Endothelial cell of hepatic sinusoid (primary cell): ENCODE results near the gene LRRC10.

ENCODE experiments used
- in situ Hi-C: cut with HindIII; loops from 2 replicates; pipeline ENCODE4 v1.10.0; 2017; ENCODE audit warnings: low sequenced_read_pairs

LRRC10 gene, protein sequence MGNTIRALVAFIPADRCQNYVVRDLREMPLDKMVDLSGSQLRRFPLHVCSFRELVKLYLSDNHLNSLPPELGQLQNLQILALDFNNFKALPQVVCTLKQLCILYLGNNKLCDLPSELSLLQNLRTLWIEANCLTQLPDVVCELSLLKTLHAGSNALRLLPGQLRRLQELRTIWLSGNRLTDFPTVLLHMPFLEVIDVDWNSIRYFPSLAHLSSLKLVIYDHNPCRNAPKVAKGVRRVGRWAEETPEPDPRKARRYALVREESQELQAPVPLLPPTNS

DNA sequence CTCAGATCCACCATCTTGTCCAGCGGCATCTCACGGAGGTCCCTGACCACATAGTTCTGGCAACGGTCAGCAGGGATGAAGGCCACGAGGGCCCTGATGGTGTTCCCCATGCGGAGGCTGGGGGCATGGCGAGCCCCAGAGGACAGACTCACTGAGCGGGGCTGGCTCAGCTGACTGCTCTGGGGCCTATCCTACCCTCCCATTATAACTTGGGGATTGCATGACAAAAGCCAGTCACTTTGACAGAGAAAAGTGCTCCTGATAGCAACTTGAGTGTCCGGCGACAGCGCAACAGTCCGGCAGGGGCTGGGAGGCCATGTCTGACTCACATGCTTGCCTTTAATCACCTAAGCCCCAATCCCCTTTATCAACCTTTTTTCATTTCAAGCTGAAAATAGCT lies at the start of gene LRRC10:
TSS of gene LRRC10 (minus strand) at position 179 of the 400 bp plus-strand sequence. CDS start at position 110, 69 bp downstream.
- in situ Hi-C loops = no loop called here

DNA sequence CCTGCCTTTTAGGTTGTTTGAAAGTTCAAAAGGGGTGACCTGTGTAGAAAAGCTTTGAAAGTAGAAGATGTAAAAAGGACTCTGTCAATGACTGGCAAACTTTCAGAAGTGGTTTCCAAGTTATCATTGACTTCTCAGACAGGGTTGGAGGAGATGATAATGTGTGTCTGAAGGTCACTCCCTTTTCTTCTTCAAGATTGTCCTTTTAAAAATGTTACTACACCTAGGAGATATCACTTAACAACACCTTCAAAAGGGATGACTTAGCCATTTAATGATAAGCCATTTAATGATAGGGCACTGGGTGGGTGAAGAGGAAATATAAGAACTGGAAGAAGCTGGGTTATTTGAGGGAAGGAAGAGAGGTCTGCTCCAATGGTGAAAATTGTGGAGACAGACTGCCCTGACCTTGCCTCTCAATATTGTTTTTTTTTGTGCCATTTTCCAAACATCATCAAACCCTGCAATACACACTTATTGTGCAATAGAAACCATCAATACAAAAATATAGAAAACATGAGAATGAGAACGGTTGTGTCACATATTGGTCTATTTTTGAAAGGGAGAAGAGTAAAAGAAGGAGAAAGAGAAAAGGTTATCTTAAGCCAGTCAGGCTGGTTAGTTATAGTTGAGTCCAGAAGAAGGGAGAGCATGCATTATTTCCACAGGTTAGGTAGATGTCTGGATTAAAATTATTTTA lies 49.6 kb upstream of the LRRC10 start:
- in situ Hi-C loops = no loop called here

DNA sequence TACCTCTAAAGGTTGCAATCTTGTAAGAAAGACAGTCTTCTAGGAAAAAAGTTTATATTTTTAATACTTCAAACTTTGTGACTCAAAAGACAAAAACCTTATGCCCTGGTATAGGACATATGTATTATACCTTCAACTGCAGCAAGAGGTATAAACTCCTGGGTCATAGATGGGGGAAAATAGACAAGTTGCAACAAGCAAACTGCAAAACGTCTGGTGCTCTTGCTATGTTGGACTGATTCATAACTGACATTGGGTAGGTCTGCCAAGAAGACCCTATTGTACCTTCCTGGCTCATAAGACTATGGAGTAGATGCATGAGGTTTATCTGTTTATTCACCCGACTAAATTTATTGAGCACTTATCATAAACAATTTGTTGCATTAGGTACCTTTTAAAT lies 47.5 kb upstream of the LRRC10 start:
- in situ Hi-C loops = no loop called here

DNA sequence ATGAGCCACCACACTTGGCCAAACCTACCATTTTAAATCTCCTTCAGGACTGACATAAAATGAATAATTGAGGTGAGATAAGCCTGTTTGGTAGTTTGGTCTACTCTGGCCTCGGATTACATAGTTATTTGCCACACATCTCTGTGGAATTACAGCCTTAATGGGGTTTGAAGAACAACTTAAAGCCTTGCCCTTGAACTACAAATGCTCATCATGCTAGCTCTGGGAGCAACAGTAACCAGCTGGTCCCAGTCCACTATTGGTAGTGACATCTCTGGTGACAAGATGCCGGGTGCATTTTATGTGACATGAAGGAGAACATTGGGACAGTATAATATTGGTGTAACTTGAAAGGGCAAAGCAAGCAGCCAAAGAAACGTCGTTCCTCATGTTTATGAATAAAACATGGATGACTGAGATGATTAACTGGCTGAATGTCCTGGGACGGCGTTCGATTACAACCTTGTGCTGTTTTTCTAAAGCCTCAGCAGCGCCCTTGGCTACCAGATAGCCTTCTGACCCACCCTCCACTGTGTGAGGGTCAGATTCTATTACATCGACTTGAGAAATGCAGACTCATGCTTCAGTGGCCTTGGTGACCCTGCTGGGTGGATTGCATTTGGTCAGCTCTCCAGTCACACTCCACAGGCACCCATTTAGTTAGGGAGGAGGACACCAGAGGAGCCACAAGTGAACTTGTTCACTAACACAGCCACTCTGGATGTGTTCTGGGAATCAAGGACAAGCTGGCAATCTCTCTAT lies 46.9 kb upstream of the LRRC10 start:
- in situ Hi-C loops = no loop called here

DNA sequence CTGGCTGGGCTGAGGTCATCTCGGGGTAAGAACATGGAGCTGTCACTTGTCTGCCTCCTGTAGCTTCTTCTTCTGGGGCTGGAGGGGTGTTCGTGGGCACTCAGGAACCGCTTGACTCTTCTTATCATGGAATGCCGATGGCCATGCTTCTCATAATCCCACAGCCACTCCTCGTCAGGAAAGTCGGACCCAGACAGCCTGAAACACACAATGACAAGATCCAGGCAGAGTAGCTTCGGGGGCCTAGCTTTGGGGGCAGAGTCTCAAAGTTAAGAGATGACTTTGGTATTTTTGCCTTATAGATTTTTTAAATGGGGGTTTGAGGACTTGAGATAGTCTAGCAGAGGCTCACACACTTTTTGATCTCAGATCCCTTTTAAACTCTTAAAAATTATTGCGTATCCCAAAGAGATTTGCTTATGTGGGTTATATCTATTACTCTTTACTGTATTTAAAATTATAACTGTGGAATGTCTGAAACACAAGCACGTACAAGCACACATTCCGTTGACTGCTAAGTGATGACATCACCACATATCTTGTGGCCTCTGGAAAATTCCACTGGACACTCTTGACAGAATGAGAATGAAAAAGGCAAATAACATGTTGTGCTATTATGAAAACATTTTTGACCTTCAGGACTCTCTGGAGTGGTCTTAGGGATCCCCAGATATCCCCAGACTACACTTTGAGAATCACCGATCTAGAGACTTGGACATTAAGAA lies 45.1 kb upstream of the LRRC10 start:
- in situ Hi-C loops = no loop called here

DNA sequence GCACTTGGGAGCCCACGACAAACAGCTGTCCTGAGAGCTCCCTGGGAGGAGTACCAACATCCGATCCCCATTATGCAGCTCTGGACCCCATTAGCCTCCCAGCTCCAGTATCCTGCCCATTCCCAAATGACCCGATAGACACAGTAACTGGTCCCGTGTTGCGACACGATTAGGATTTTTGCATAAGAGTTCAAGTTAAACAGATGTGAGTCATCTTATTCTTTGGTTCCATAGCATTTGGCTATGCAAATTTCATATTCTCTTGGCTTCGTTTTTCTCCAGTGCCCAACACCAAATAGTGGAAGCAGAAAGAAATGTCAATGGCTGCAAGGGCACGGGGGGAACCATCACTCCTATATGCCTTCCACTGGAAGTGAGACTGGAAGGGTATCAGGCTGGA lies 43.0 kb upstream of the LRRC10 start:
- in situ Hi-C loops = no loop called here

DNA sequence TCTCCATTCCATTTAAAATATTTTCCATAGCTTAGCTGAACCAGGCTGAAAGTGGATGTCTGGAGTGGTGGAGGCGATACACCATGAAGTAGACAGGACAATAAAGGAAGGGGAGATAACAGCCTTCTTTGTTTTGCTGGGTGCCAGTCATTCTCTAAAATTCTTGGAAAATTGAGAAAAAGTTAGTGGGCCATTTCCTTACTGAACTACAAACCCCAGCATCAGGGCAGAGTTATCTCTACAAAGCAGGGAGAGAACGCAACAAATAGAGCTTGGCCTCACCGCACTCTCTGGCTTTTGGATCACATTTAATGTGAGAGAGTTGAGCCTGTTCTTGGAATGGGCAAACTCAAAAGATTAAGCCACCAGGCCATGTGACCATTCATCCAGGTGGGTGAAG lies 41.2 kb upstream of the LRRC10 start:
- in situ Hi-C loops = no loop called here

DNA sequence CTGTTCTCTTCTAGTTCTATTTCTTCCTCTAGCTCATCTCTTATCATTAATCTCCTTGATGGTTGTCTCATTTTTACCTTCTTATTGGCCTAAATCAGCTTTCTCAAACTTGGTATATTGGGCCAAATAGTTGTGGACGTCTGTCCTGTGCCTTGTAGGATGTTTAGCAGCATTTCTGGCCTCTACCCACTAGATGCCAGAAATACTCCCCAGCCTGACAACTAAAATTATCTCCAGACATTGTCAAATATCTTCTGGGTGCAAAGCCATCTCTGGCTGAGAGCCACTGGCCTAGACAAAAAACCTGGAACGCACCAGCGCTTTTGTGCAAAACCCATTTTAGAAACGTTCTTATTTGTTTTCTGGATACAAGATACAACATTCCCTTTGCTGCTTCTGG lies 38.8 kb upstream of the LRRC10 start:
- in situ Hi-C loops = no loop called here

DNA sequence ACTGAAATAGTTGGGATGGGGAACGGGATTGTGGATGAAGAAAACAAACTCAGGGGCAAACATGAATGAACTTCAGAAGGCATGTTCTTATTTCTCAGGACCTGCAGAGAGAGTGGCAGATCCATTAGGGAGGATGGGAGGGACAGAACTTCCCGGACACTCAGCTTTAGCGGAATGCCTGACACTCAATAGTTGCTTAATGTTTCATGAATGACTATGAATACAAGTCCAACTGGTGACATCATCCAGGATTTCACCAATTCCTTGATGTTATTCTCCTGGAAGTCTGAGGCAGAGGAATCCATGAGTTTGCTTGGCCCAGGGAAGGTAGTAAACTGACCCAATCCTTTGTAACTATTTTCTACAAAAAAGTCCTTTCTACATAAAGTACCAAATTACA lies 37.8 kb upstream of the LRRC10 start:
- in situ Hi-C loops = no loop called here

DNA sequence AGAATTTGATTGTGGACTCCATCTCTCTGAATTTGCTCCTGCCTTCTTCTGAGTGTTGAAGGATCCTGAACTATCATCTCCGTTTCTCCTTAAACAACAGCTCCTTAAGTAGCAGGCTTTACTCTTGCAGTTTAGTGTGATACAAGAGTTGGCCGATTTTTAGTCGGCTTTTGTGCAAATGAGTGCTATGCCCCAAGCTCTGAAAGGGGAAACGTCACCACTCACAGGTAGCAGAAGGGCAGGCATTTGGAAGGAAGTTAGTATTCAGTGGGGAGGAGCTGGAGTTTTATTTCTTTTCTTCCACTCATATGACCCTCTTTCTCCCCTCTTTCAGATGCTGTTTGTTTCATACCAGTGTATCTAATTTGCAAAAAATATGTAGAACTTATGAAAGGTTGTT lies 36.5 kb upstream of the LRRC10 start:
- in situ Hi-C loops = no loop called here

DNA sequence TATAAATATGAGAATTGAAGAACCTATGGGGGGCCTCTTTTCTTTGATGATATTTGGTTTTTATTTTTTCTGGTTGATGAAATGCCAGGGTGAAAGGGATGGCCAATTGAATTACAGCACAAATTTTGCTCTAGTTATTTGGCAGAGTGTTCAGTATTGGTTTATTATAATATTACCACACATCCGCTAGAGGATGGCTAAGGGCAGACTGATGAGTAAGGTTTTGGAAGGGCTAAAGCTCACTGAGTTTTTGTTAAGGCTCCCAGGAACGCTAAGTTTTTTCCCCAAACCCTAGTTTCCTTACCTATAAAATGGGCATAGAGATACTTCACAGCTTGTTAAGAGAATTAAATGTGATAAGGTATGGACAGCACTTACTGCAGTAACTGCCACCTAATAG lies 34.3 kb upstream of the LRRC10 start:
- in situ Hi-C loops = no loop called here

DNA sequence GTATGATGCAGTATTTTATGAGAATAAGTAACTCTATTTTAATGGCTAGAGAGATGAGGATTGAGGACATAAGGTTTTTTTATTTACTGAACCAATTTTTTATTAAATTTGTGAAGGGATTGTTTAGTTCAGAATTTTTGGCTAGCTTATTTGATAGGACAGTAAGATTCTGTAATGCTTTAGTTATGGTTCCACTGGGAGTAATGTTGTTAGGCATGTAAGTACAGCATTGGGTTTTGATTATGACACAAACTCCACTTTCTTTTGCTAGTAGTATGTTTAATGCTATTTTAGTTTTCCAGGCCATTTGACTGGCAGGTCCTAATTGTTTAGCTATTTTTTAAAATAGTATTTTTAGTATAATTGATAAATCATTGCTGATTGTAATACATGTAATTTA lies 33.8 kb upstream of the LRRC10 start:
- in situ Hi-C loops = no loop called here

DNA sequence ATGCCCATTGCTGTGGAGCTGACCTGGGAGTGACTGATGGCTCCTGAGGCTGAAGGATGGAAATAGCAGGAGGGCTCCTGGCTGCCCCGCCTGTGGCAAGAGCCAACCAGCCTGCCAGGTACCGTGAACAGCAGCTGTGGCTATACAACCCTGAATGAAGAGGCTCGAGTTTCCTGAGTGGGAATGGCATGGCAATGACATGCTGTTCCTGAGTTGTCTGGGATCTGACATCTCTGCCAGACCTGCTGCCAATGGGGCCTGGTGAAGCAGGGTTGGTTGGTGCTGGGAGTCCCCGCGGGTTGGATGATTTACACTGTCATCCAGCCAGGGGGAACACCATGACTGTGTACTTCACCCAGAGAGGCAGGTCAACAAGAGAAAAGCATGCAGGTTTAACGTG lies 31.8 kb upstream of the LRRC10 start:
- in situ Hi-C loops = no loop called here

DNA sequence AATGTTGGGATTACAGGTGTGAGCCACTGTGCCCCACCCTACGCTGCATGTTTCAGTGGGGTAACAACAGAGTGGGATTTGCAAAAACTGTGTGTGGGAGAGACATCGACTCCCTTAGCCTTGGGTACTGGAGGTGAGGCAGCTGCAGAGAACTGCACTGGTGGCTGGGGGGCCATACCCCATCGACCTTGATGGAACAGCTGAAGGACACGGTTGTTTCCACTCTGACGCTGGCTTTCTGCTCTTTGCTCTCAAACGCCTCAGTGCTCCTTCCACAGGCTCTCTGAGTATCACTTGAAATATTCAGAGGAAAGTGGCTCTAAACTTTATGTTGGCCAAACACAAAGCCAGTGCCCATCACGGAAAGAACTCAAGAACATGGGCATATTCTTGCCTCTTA lies 30.8 kb upstream of the LRRC10 start:
- in situ Hi-C loops = no loop called here

DNA sequence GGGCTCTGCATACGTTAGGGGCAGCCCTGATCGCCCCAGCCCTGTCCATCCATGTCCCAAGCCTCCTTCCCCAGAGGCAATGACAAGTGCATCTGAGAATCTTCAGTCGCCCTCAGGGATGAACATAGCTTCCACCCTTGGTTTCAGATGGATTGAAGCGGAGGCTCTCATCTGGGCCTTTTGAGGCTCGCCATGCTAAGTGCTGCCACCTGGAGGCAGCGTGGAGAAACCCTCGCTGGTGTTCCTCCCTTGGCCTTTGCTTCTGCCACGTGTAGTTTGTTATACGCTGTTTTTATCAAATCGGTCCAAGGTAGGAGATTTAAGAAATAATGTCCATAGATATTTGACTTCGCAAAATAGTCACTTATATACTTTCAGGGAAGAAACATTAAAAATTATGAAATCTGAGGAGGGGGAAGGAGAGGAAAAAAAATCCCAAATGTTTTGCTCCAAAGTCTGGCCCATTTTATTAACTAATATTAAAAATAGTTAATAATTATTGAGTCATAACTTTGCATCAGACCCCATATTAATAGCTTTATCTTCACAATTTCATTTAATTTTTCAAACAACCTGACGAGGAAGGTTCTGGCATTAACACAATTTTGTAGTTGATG lies 28.8 kb upstream of the LRRC10 start:
- in situ Hi-C loops = no loop called here

DNA sequence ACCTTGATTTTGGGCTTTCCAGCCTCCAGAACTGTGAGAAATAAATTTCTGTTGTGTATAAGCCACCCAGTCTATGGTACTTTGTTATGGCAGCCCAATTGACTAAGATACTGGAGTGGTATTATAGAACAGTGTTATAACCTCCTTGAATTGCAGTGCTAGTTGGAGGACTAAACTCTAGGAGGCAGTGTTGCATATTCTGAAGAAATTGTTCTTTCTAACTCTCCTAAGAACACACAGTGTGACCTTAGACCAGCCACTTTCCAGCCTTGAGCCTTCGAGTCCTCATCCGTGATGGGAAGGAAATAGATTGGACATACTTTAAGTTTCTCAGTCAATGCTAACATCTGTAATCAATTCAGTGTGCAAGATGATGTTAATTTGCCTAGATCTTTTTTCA lies 22.4 kb upstream of the LRRC10 start:
- in situ Hi-C loops = no loop called here

DNA sequence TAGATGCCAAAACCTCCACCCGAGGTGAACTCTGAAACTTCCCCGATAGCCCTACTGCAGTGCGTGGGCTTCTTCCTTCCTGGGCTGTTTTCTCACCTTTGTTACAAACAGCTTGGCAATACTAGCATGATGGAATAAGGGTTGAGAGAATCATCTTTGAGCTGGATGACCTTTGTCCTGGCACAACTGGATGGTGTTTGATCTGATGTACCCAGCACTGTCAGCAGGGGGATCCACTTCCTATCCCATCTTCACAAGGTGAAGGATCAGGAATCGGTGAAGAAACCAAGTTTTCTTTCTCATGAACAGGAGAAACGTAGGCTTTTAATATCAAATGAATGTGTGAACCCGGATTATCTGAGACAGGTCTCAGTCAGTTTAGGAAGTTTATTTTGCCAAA lies 19.5 kb upstream of the LRRC10 start:
- in situ Hi-C loops = no loop called here

DNA sequence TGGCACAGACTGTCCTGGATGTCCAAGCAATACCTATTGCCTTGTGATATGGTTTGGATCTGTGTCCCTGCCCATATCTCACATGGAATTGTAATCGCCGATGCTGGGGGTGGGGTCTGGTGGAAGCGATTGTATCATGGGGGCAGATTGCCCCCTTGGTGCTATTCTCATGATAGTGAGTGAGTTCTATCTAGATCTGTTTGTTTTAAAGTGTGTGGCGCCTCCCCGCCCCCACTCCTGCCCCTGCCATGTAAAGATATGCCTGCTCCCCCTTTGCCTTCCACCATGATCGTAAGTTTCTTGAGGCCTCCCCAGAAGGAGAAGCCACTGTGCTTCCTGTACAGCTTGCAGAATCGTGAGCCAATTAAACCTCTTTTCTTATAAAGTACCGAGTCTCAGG lies 16.8 kb upstream of the LRRC10 start:
- in situ Hi-C loops = no loop called here

DNA sequence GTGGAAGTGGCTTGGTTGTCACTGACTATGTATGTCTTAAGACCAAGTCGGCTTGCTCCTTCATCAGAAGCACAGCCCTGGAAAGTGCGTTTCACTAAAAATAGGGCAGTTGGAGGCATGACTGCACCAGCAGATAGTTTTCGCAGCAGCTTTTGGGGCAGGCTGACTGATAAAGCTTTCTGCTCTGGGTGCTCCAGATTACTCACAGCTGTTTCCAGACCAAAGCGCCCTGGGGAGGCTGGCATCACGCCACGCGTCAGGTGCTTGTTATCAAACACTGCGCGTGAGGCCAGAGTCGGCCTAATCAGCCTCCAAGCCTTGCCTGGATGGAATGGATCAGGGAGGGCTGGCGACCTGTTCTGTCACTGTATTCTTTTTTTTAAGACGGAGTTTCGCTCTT lies 13.3 kb upstream of the LRRC10 start:
- in situ Hi-C loops = no loop called here

DNA sequence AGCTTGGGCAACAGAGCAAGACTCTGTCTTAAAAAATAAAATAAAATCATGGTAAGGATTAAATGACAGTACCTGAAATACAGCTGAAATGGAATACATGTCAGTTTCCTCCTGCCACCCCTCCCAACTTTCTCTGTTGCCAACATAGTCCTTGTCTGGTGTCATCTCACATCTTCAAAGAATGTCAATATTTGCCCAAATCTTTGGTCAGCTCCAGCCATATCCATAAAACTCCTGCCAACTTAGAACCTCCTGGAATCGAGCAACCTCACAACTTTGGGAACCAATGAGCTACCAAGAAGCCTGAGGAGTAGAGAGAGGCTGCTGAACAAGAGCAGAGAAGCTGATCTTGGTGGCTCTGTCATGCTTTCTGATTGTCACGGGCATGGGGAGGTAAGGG lies 10.8 kb upstream of the LRRC10 start:
- in situ Hi-C loops = no loop called here

DNA sequence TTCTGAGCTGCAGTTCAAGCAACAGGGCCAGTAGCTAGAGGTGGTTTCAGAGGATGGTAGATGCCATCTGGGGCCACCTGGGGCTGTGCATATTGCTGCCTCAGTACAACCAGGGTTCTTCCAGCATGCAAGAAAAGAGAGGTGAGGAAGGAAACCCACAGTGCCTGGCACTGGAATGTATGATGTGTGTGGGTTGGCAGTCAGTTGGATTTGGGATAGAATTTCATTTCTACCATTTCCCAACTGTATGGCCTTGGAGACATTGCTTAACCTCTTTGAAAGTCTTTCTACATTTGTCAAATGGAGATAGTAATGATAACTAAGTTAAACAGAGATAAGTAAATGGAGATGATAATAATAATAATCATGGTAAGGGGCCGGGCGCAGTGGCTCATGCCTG lies 10.2 kb upstream of the LRRC10 start:
- in situ Hi-C loops = no loop called here
